Vagina (tissue), 2 donors: ENCODE results near the gene MID1. TPM values are rescaled to one million over a fixed set of nuclear protein-coding genes. Genes with fewer than 3 reads are reported as not detected.

ENCODE experiments used
- DNase-seq, 2 donors: peaks; one replicate each; pipeline ENCODE4 v3.0.0-alpha.2; 2017; ENCODE audit errors: extremely low spot score in 2 of 2
- H3K27ac ChIP-seq: fragments of 200-600 bp; sonication (generic); one replicate; pipeline ENCODE4 v1.5.1; 2019
- H3K27me3 ChIP-seq: fragments of 200-600 bp; sonication (generic); one replicate; pipeline ENCODE4 v1.5.1; 2019
- H3K36me3 ChIP-seq, 2 donors: fragments of 200-600 bp; sonication (generic); one replicate each; pipeline ENCODE4 v1.5.1; 2017 to 2019
- H3K4me1 ChIP-seq: fragments of 200-600 bp; sonication (generic); one replicate; pipeline ENCODE4 v1.5.1; 2019
- H3K4me3 ChIP-seq, 2 donors: fragments of 200-600 bp; sonication (generic); 1 replicate in 1 of 2; 2 replicates in 1 of 2; pipeline ENCODE4 v1.5.1; 2016 to 2019
- H3K9me3 ChIP-seq: fragments of 200-600 bp; sonication (generic); one replicate; pipeline ENCODE4 v1.5.1; 2019
- POLR2A ChIP-seq, 2 donors: fragments of 450-650 bp; IDR thresholded peaks; one replicate each; pipeline ENCODE4 v1.6.1; 2017; ENCODE audit warnings: antibody characterized with exemption in 2 of 2, mild to moderate bottlenecking in 2 of 2, moderate library complexity in 2 of 2
- POLR2AphosphoS5 ChIP-seq, 2 donors: sonication (generic); formaldehyde crosslinking; IDR thresholded peaks; one replicate each; pipeline ENCODE4 v1.9.0; 2017; ENCODE audit warnings: antibody characterized with exemption in 2 of 2, mild to moderate bottlenecking in 2 of 2, low read depth in 1 of 2; ENCODE audit not compliant: insufficient read depth in 1 of 2
- intact Hi-C: fragments of 100-400 bp; cut with DNase I; formaldehyde crosslinking; loops from one replicate; pipeline ENCODE4 v1.15.1; 2023
- total RNA-seq: library from RNA; depleted of rRNA; stranded (reverse); fragments of >200 nt; gene quantifications from one replicate; pipeline ENCODE4 v1.2.3, GENCODE V29; 2016
- TF ChIP-seq, protein P1 (sequence below), 3 experiments: fragments of 450-650 bp in 2 of 3; fragments of 200-600 bp in 1 of 3; sonication (generic) in 1 of 3; IDR thresholded peaks; one replicate each; pipeline ENCODE4 v1.5.1; 2017 to 2019; ENCODE audit warnings: antibody characterized with exemption in 3 of 3, mild to moderate bottlenecking in 2 of 3, moderate library complexity in 2 of 3

The MID1 gene
- total RNA-seq, 1 donor from 2014 or later: 16.2 TPM

DNA sequence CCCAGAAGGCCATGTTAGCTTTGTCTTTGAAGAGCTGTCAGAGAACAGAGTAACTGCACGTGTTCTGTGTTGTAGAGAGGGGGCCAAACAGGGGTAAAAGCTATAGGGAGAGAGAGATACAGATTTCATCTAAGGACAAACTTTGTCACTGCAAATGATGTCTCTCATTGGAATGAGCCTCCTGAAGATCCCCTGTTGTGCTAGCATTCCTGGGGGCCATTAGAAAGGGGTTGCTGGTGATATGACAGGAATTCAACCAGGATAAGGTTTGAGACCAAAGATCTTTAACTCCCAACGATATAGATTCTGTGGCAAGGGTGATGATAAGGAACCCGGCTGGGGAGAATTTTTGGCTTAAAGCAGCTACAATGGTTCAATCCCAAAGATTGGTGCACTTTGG lies 16.8 kb downstream of the MID1 start:
- no peaks in the 10 kb centered on the region for H3K27me3 ChIP-seq
- H3K9me3 ChIP-seq: no peaks in the 10 kb centered on the region
- no peak overlapping the region for H3K27ac ChIP-seq
- TF ChIP-seq, protein P1, sequence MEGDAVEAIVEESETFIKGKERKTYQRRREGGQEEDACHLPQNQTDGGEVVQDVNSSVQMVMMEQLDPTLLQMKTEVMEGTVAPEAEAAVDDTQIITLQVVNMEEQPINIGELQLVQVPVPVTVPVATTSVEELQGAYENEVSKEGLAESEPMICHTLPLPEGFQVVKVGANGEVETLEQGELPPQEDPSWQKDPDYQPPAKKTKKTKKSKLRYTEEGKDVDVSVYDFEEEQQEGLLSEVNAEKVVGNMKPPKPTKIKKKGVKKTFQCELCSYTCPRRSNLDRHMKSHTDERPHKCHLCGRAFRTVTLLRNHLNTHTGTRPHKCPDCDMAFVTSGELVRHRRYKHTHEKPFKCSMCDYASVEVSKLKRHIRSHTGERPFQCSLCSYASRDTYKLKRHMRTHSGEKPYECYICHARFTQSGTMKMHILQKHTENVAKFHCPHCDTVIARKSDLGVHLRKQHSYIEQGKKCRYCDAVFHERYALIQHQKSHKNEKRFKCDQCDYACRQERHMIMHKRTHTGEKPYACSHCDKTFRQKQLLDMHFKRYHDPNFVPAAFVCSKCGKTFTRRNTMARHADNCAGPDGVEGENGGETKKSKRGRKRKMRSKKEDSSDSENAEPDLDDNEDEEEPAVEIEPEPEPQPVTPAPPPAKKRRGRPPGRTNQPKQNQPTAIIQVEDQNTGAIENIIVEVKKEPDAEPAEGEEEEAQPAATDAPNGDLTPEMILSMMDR (IDR thresholded peaks at IDR 0.05): no peak
- TF ChIP-seq POLR2AphosphoS5 (IDR thresholded peaks at IDR 0.05; ENCODE audit: insufficient read depth in 1 of 2, low read depth in 1 of 2) (no peak), POLR2A (IDR thresholded peaks at IDR 0.05) (no peak)
- H3K4me3 ChIP-seq: no peak overlapping the region
- no peaks in the 10 kb centered on the region for H3K4me1 ChIP-seq
- DNase-seq: no peak
- intact Hi-C loops: no loop called here
- H3K36me3 ChIP-seq: no peaks in the 10 kb centered on the region

DNA sequence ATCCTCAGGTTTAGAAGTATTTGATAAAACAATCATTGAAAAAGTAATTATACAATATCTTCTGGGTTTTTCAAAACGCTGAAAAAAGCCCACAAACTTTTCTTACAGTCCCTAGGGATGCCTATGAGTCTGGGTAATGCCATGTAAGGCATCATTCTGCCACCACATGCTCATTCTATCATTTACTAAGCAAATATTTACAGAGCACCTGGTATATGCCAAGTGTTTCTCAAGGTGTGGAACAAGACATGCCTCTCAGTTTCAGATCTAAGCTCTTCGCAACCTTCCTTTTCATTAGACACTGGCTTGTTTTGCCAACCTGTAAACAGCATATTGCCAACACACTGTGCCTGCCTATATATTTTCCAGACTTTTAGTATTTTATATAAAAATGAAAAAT lies 17.7 kb downstream of the MID1 start:
- Histone ChIP-seq H3K36me3 (no peaks in the 10 kb centered on the region), H3K27ac (no peak overlapping the region), H3K9me3 (no peaks in the 10 kb centered on the region), H3K4me1 (no peaks in the 10 kb centered on the region), H3K27me3 (no peaks in the 10 kb centered on the region), H3K4me3 (no peak overlapping the region)
- intact Hi-C loops: no loop called here
- no peak for DNase-seq
- TF ChIP-seq, protein P1 (IDR thresholded peaks at IDR 0.05): no peak
- TF ChIP-seq POLR2A (IDR thresholded peaks at IDR 0.05) (no peak), POLR2AphosphoS5 (IDR thresholded peaks at IDR 0.05; ENCODE audit: insufficient read depth in 1 of 2, low read depth in 1 of 2) (no peak)

DNA sequence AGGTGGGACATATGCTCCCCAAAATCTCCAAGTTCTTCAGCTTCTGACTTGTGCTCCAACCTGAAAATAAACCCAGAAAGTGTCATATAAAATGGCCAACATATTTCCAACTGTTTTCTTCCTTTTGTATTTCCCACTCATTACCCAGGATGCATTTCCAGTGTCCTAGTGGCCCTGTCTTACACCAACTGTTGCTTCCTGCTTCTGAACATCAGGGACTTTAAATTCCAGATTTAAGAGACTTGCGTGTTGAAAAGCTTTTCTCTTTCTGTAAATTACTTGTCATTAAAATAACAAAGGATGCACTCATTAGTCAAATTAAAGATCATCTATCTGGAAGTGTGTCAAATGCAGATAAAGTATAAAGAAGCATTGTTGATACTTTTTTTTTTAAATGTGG lies 19.9 kb downstream of the MID1 start:
- intact Hi-C loops: no loop called here
- Histone ChIP-seq H3K36me3 (no peaks in the 10 kb centered on the region), H3K4me1 (no peaks in the 10 kb centered on the region), H3K9me3 (no peaks in the 10 kb centered on the region), H3K4me3 (no peak overlapping the region), H3K27me3 (no peaks in the 10 kb centered on the region), H3K27ac (no peak overlapping the region)
- DNase-seq: no peak
- TF ChIP-seq POLR2A (IDR thresholded peaks at IDR 0.05) (no peak), POLR2AphosphoS5 (IDR thresholded peaks at IDR 0.05; ENCODE audit: insufficient read depth in 1 of 2, low read depth in 1 of 2) (no peak)
- TF ChIP-seq, protein P1 (IDR thresholded peaks at IDR 0.05): no peak

DNA sequence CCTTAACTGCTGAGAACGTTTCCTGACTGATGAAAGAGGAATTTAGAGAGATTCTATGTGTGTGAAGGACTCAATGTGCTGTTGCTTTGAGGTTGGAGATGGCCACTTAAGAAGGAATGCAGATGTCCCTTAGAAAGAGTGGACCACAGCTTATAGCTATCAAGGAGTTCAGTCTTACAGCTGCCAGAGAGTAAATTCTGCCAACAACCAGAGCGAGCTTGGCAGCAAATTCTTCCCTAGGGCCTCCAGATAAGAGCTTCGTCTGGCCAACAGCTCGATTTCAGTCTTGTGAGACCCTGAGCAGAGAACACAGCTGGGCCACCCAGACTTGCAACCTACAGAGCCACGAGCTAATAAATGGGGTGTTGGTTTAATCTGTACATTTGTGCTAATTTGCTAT lies 21.8 kb downstream of the MID1 start:
- H3K27ac ChIP-seq: no peak overlapping the region
- intact Hi-C loops: no loop called here
- TF ChIP-seq POLR2A (IDR thresholded peaks at IDR 0.05) (no peak), POLR2AphosphoS5 (IDR thresholded peaks at IDR 0.05; ENCODE audit: insufficient read depth in 1 of 2, low read depth in 1 of 2) (no peak)
- TF ChIP-seq, protein P1 (IDR thresholded peaks at IDR 0.05): no peak
- DNase-seq: no peak
- no peak overlapping the region for H3K4me3 ChIP-seq
- no peaks in the 10 kb centered on the region for H3K9me3 ChIP-seq
- no peaks in the 10 kb centered on the region for H3K4me1 ChIP-seq
- H3K27me3 ChIP-seq: no peaks in the 10 kb centered on the region
- H3K36me3 ChIP-seq: no peaks in the 10 kb centered on the region

DNA sequence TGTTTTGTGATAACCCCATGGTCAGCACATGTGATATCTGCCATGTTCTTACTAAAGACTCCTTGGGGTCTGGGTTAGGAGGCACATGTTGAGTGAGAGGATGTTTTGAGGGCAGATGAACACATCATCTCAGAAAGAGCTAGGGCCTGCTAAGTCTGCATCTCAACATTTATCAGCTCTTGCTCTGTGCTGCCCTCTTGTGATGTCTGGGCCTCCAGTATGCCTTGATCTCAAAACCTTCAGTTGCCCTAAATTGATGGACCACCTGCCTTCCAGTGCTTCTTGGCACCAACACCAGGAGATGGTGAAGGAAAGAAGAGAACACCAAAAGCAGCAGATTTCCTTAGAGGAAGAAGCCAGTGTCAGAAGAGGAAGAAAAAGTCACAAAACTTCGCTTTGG lies 22.5 kb downstream of the MID1 start:
- Histone ChIP-seq H3K27ac (no peak overlapping the region), H3K27me3 (no peaks in the 10 kb centered on the region), H3K36me3 (no peaks in the 10 kb centered on the region), H3K4me3 (no peak overlapping the region), H3K4me1 (no peaks in the 10 kb centered on the region), H3K9me3 (no peaks in the 10 kb centered on the region)
- no peak for DNase-seq
- TF ChIP-seq POLR2AphosphoS5 (IDR thresholded peaks at IDR 0.05; ENCODE audit: insufficient read depth in 1 of 2, low read depth in 1 of 2) (no peak), POLR2A (IDR thresholded peaks at IDR 0.05) (no peak)
- TF ChIP-seq, protein P1 (IDR thresholded peaks at IDR 0.05): no peak
- intact Hi-C loops: no loop called here
